Thoracic aorta (tissue), 2 donors: ENCODE measurements around the gene SCAPER. TPM values are rescaled to one million over a fixed set of nuclear protein-coding genes. Genes with fewer than 3 reads are reported as not detected.

Source experiments
- ATAC-seq: fragments of 150-250 bp; one replicate; pipeline ENCODE4 v1.8.0; 2017; ENCODE audit warnings: low read depth; ENCODE audit not compliant: insufficient number of reproducible peaks, low FRiP score
- DNase-seq: peaks from one replicate; pipeline ENCODE4 v3.0.0-alpha.2; 2020; ENCODE audit warnings: low spot score
- H3K27ac ChIP-seq, 2 donors: fragments of 200-600 bp; sonication (generic); 1 replicate in 1 of 2; 2 replicates in 1 of 2; pipeline ENCODE4 v1.5.1; 2016; ENCODE audit warnings: mild to moderate bottlenecking in 2 of 2, moderate library complexity in 2 of 2
- H3K27me3 ChIP-seq: fragments of 200-600 bp; sonication (generic); replicated peaks from 2 replicates; pipeline ENCODE4 v1.6.0; 2016; ENCODE audit warnings: mild to moderate bottlenecking; ENCODE audit not compliant: insufficient read depth
- H3K36me3 ChIP-seq: fragments of 200-600 bp; sonication (generic); one replicate; pipeline ENCODE4 v1.5.1; 2016
- H3K4me1 ChIP-seq, 2 donors: fragments of 200-600 bp; sonication (generic); 1 replicate in 1 of 2; 2 replicates in 1 of 2; pipeline versions ENCODE4 v1.5.1 to v1.6.0; 2016; ENCODE audit warnings: low read depth in 2 of 2, mild to moderate bottlenecking in 1 of 2; ENCODE audit not compliant: control insufficient read depth in 1 of 2
- H3K4me3 ChIP-seq: fragments of 200-600 bp; sonication (generic); 2 replicates; pipeline ENCODE4 v1.5.1; 2016; ENCODE audit warnings: mild to moderate bottlenecking
- H3K9me3 ChIP-seq: fragments of 200-600 bp; sonication (generic); 2 replicates; pipeline ENCODE4 v1.5.1; 2016
- CTCF ChIP-seq: fragments of 200-600 bp; sonication (generic); IDR thresholded peaks from one replicate; pipeline ENCODE4 v1.5.1; 2019; ENCODE audit warnings: antibody characterized with exemption
- total RNA-seq, 2 donors: library from RNA; depleted of rRNA; stranded (reverse); fragments of >200 nt; gene quantifications; one replicate each; pipeline versions ENCODE4 v1.1.0 to v1.2.3, GENCODE V29; 2016

Gene SCAPER
- total RNA-seq, 2 donors from 2014 or later = 29.6 to 65.0 TPM

- H3K9me3 ChIP-seq = no peaks in the 10 kb centered on the region
- H3K4me1 ChIP-seq = no peaks in the 10 kb centered on the region
- DNase-seq (no peak), ATAC-seq (no peak)
- no peaks in the 10 kb centered on the region for H3K27me3 ChIP-seq
- H3K4me3 ChIP-seq = no peak overlapping the region
- H3K36me3 ChIP-seq = no peaks in the 10 kb centered on the region
- no peak overlapping the region for H3K27ac ChIP-seq
- no peak for TF ChIP-seq CTCF
These were observed 503.9 kb downstream of the SCAPER start for GRCh38 chr15:76401285-76401684.

GRCh38 chr15:76398317-76399104 lies 506.6 kb downstream of the SCAPER start:
- Histone ChIP-seq H3K36me3 (no peaks in the 10 kb centered on the region), H3K4me3 (no peak overlapping the region), H3K9me3 (no peaks in the 10 kb centered on the region), H3K4me1 (no peaks in the 10 kb centered on the region), H3K27ac (no peak overlapping the region), H3K27me3 (no peaks in the 10 kb centered on the region)
- no peak for TF ChIP-seq CTCF
- DNase-seq (no peak), ATAC-seq (no peak)

GRCh38 chr15:76393614-76394013 lies 511.5 kb downstream of the SCAPER start:
- no peaks in the 10 kb centered on the region for H3K27me3 ChIP-seq
- no peaks in the 10 kb centered on the region for H3K36me3 ChIP-seq
- DNase-seq (no peak), ATAC-seq (no peak)
- no peaks in the 10 kb centered on the region for H3K4me1 ChIP-seq
- no peak overlapping the region for H3K4me3 ChIP-seq
- no peaks in the 10 kb centered on the region for H3K9me3 ChIP-seq
- H3K27ac ChIP-seq = no peak overlapping the region
- TF ChIP-seq CTCF = no peak

GRCh38 chr15:76391847-76392246 lies 513.3 kb downstream of the SCAPER start:
- Histone ChIP-seq H3K27me3 (no peaks in the 10 kb centered on the region), H3K4me3 (no peak overlapping the region), H3K27ac (no peak overlapping the region), H3K4me1 (no peaks in the 10 kb centered on the region), H3K9me3 (no peaks in the 10 kb centered on the region), H3K36me3 (no peaks in the 10 kb centered on the region)
- DNase-seq = no peak
- ATAC-seq = no peak
- no peak for TF ChIP-seq CTCF

DNA sequence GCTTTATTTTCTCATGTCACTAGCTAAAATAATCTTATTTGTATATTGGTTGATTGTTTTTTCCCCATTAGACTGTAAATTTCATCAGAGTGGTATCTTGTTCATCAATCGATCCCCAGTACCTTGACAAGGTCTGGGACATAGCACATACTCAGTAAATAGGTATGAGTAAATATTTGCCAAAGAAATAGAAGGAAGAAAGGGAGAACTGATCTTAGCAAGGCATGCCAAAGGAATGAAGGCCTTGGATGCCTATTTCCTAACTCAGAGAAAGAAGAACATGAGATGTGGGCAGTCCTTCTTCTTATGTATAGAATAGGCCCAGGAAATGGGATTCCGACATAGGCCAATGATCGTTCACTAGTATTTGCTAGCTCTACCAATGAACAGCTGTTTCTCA lies 513.8 kb downstream of the SCAPER start:
- H3K27ac ChIP-seq = no peak overlapping the region
- no peaks in the 10 kb centered on the region for H3K4me1 ChIP-seq
- no peaks in the 10 kb centered on the region for H3K27me3 ChIP-seq
- DNase-seq (no peak), ATAC-seq (no peak)
- H3K4me3 ChIP-seq = no peak overlapping the region
- H3K9me3 ChIP-seq = no peaks in the 10 kb centered on the region
- H3K36me3 ChIP-seq = no peaks in the 10 kb centered on the region
- TF ChIP-seq CTCF = no peak
